Left forelimb (tissue), 1 donor: ENCODE results near the gene TEC.
"Not testable (repeated sequence)": the region's sequence is repeated elsewhere in the genome, so short reads cannot be mapped to it uniquely, and the experiment has no call there.

Experiments
- DNase-seq: peaks from one replicate; pipeline ENCODE4 v3.0.0-alpha.2; 2018; ENCODE audit warnings: low spot score

TEC gene

DNA sequence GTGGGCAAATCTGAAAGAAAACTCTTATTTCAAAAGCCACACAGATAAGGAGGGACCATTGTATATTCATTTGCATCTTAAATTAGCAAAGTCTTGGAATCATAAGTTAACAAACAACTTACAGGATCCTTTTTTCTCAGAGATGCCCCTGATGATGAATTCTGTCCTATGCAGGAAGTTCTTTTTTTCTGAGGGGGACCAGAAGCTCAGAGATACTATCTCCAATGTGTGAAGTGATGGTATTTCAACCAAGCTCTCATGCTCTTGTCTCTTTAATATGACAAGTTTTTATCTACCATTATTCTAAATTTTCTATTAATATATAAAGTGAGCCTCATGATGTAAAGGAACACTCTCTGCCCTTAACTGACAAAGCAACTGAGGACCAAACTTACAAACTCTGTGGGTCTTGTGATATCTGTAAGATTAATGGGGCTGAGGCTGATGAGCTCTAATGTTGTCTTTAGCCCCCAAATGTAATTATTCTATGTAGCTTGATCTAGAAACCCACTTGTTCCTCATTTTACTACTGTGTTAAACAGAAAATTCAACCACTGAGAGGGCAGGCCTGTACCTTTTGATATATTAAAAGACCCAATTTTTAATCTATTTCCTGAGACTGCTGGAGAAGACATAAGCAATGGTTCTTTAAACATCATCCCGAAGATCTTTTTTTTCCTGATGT lies 27.0 kb downstream of the TEC start:
- DNase-seq: no peak

DNA sequence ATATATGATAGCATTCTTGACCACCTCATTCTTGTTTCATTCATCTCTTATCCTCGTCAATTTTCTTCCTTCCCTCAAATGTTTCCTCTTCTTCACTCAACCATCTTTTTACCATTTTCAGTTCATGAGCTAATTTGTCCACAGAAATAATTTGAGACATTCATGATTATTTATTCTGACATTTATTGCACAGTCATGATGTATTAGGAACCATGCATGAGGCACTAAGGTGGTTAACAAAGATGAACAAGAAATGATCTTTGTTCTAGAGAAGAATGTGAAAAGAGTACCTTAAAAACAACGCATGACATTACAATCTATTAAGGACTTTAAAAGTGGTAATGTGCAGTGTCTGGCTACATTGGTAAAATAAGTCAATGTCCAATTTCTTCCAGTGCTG lies 27.9 kb downstream of the TEC start:
- no peak for DNase-seq

DNA sequence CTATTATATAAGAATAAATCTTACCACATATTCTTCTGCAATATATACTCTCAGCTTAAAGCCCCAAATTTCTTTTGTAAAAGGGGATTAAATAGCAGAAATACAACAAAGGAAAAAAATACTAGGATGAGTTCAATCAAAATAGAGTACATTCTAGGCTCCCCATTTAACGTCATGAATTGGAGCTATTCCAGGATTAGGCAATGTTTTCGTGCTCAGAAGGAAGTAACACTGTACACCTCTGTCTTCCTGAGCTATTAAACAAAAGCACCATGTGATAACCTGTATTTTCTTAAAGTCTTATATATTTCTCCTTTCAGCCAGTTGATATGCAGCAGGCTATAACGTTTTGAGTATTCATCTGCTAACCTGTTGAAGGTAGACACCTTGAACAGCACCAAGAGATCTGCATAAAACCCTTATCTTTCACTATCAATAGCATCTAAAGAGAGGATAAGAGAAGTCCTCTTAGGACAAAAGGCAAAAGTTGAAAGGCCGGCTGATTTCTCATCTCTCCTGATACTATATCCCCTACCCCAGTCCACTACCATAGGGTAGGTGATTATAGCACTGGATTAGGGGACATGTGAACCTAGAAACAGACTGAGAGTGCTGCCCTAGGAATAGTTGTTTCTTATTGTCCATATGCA lies 31.5 kb downstream of the TEC start:
- no peak for DNase-seq

DNA sequence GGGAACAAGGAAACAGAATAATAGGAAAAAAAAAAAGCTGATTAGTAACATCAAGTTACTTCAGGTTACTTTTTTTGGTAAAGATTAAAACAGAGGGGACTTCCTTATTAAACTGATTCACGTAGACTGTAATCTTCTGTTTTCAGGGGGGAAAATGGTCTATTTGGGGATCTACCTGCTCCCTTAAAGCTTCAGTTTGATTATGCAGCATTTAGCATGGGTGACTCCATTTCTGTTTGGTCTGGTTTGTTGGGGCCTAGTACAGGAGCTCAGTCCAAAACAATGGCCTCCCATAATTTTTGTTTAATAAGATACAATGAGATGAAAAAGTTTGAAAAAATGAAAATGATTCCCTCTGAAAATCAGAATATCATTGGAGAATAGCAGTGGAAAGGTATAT lies 34.6 kb downstream of the TEC start:
- DNase-seq: no peak

DNA sequence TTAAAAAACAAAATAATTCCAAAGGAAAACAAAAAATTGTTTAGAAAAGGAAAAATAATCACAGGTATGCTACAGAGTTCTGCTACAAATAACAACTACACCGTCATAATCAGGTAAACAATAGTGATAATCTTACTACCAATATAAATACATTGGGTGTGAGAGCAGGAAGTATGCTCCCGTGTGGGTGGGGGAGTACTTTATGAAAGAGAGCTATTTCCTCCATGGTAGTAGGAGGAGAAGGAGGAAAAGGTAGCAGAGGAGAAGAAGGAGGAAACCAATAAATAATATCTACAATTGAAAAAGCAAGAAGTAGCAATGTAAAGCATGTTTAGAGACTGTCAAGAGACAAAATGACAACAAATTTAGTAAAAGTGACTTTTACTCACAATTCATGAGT lies 35.1 kb downstream of the TEC start:
- DNase-seq: no peak

DNA sequence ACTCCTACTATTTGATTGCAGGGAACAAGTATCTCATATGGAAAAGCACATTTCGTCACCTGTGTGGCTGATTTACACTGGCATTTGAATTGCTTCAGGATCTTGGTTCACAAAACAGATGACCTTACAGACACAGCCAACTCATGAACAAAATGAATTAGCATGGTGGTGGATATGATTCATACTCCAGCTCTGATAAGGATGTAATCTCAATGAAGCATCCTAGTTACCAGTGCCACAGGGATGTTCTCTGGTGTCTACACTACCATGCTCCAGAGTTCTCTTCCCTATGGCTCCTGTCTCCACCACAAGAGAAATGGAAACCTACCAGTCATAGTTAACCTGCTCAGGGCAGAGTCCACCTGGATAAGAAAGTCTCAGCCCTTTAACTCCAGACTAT lies 40.7 kb downstream of the TEC start:
- no peak for DNase-seq

DNA sequence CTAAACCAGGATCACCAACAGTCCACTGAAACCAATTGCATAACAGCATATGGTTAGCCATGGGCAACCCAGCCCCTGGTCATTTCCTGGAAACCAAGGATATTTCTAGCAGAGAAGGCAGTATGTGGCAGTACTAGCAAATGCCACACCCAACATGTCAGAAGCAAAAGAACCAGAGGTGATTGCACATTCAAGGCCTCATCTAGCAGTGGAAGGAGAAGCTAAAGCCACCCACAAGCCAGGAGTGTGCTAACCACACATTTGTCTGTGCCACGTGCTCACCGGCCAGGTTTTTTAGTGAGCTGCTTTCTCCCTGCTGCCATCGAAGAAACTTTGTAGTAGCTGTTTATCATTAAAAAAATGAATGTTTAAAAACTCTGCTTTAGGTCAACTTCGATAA lies 42.0 kb downstream of the TEC start:
- DNase-seq: no peak

DNA sequence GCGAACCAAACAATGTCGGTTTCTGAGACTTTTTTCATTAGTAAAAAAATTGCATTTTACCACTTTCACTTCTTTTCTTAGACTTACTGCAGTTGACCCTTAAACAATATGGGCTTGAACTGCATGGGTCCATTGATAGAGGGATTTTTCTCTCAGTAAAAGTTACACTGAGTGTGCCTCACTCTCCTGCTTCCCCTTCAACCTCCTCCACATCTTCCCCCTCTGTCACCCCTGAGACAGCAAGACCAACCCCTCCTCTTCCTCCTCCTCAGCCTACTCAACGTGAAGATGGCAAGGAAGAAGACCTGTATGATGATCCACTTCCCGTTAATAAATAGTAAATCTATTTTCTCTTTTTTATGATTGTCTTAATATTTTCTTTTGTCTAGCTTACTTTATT lies 43.4 kb downstream of the TEC start:
- DNase-seq: no peak

DNA sequence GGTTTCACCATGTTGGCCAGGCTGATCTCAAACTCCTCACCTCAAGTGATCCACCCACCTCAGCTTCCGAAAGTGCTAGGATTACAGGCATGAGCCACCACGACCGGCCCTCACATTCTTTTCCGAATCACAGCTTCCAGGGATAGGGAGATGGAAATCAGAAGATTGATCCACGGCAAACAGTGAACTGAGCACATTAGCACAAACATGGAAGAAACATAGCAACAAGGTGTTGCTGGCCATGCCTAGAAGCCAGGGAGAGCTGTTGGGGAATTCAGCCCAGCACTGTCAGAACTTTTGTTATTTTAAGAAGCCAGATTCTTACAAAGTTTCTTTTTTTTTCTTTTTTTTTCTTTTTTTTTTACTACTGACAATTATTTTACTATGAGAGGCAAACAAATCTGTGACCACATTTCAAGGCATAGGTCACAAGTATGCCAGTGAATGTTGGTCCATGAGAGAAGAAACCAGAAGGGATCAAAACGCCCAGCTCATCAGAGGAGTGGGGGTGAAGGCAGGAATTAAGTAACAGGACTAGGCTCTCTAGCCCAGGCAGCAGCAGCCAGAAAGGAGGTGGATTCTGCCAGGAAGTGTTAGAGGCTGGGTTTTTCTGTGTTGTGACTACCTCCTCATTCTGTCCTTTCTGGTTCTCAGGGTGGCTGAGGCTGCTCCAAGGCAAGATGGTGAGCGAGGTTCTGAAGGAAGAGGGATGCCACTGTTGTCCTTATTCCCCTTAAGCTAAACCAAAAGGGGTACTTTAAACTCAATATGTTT lies 44.1 kb downstream of the TEC start:
- DNase-seq: no peak

DNA sequence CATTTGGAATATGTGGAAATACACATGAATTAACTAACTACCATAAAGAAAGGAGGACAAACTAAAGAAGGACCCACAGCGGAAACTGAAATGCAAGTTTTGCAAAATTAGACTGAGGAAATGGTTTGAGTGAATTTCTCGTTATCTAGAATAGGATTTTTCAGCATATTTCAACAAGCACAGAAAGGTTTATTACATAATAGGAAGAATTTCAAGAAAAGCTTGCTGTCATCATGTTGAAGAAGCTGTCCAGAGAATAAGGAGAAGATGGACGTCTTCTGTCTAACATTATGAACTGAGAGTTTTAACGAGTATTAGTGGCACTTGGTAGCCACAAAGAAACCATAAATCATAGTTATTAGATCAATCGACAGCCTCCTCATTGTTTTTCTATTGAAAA lies 45.0 kb downstream of the TEC start:
- no peak for DNase-seq

DNA sequence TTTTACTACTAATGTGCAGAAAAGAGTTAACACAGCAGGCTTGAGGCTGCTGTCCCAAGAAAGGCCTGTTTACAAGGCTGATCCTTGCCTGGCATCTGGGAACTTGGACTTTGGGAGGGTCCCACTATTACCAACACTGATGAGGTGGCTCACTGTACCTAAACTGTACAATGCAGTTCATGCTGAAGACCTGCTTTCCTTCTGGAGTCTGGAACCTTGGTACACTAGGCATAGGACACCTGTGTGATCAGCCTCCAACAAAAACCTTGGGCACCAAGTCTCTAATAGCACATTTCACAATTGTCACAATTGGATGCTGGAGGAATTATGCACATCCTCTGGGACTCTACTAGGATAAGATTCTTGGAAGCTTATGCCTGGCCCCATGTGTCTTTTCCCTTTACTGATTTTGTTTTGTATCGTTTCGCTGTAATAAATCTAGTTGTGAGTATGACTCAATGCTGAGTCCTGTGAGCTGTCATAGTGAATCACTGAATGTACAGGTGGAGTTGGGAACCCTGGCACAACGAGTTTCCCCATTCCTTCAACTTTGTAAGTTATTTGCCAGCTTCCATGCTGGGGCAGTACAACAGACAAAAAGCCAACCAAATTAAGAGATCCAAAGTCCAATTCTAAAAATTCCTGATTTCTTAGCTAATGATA lies 45.9 kb downstream of the TEC start:
- no peak for DNase-seq

DNA sequence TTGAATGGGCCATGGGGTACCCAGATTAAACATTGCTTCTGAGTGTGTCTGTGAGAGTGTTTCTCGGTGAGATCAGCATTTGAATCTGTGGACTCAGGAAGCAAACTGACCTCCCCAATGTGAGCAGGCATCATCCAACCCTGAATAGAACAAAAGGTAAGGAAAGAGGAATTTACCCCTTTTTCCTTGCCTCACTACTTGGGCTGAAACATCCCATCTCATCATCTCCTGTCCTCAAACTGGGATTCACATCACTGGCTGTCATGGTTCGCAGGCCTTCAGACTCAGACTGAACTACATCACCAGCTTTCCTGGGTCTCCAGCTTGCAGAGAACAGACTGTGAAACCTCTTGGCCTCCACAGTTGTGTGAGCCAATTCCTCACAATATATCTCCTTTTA lies 47.1 kb downstream of the TEC start:
- no peak for DNase-seq

DNA sequence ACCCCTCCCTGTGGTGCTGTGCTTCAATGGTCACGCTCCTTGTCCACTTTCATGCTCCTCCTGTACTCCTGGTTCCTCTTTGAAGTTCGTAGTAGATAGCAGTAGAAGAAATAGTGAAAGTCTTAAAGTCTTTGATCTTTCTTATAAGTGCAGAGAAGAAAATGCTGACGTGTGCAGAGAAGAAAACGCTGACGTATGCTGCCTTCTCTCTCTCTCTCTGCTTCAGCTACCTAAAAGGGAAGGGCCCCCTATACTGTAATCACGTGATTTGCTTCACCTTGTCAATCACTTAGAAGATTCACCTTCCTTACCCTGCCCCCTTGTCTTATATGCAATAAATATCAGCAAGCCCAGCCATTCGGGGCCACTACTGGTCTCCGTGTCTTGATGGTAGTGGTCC lies 50.2 kb downstream of the TEC start:
- not testable (repeated sequence) for DNase-seq

DNA sequence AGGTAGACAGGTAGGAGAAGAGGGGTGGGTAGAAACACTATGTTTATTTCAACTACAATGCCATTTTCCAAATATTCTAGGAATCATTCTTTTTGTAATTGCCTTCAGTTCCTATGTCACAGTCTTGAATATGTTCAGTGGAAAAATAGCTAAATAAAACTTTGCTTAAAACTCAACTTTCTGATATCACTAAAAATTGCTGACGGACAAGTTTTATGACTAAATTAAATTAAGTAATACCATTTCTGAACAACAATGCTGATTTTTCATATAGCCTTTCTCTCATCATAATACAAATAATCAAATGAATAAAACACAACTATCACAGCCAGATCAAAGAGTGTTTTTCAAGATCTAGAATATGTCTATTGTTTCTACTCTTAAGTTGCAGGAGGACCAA lies 53.1 kb downstream of the TEC start:
- no peak for DNase-seq

DNA sequence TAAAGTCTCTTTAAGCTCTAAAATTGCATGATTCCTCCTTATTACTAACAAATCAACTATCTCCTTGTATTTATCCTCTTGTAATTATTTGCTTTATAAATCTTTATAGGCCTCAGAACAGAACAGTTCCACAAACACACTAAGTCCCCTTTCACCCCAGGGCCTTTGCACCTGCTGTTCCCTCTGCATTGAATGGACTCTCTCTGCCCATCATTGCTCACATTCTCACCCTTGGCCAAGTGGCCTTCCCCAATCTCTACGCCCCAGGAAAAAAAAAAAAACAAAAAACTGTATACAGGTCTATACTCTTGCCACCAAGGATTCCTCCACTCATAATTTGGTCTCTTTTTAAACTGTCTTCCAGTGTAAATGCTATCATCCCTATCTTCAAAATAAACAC lies 53.7 kb downstream of the TEC start:
- DNase-seq: no peak

DNA sequence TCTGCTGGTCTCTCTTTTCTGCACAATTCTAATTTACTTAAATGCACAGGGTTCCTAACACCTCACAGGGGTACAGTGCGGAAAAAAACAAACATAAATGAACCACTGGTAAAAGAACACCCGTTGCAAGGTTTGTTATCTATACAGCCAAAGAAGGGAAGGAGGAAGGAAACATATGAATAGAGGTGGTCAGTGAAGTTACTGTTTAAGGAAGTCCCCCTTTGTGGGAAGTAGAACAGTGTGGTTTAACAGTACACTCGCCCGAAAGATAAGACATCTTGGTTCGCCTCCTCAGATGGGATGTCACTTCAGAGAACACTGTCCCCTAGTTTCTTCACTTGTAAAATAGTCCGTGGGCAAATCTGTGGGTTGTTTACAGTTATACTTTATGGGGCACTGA lies 57.5 kb downstream of the TEC start:
- DNase-seq: no peak

DNA sequence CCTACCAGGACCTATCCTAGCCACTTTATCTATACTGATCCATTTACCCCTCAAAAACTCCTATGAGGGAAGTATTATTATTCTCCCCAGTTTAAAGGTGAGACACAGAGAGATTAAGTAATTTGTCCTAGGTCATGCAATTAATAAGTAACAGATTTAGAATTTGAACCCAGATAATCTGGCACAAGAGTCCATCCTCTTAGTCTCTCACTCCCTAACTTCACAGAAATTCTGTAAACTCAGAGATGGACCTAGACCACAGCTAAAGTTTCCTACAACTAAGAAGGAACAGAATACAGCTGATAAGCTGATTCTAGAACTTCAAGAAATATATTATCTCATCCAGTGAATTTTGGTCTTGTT lies 58.7 kb downstream of the TEC start:
- no peak for DNase-seq

DNA sequence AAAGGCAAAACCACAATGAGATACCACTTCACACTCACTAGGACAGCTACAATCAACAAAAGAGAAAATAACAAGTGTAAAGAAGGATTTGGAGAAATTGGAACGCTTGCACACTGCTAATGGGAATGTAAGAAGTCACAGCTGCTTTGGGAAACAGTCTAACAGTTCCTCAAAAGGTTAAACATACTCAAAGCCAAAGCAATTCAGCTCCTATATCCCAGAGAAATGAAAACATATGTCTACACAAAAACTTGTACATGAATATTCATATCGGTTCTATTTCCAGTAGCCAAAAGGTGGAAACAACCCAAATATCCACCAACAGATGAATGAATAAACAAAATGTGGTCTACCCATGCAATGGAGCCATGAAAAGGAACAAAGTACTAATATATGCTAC lies 64.0 kb downstream of the TEC start:
- no peak for DNase-seq

DNA sequence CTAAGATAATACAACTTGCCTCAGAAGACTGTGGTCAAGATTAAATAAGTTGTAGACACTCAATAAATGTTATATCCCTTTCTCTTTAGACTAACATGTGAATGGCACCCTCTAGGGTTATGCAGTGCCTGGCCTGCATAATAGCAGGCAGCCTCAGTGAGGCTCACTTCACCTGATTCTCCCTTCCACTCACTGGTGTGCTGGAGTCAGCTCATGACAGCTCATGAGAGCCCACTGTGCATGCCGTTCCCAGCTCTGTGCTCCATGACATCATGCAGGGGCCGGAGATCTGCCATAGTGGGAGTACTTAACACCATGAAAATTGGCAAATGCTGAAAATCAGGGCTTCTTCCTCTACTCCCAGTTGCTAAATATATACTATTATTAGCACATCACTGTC lies 64.5 kb downstream of the TEC start:
- DNase-seq: no peak

DNA sequence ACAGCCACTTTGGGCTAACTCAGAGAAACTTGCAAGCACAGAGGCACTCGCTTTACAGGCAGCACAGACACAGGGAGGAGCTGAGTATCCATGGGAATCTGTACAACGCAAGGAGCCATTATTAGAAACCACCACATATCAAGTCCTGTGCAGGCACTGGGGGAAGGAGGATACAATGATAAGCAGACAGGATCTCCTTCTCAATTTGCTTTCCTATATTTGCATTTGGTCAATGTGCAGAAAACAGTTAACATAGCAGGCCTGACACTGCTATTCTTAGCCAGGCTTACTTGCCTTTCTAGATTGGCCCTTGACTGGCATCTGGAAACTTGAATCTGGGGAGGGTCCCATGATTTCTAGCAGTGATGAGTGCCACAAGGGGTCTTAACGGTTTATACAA lies 65.8 kb downstream of the TEC start:
- no peak for DNase-seq

DNA sequence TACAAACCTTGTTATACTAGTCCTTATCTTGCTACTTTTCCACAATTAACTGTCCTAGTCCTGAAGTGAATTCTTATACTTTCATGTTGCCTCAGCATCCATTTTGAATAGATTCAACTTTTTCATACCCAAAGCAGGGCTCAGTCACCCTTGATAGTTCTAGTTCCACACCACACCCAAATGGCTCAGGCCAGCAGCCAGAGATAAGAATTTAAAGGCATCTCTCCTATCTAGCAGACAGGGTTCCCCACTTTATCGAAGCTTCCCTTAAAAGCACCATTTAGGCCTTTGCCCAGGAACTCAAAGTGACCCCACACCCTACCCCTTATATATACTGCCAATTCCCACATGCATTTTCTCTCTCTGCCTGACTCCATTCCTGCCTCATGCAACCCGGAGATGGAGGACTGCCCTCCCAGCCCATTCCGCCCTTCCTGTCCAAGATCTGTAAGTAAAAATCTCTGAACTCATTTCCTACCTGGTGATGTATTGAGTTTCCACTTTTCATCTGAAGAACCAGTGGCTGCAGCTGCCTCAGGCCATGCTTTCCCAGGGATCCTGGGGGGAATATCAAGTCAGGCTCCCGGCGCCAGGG lies 71.9 kb downstream of the TEC start:
- no peak for DNase-seq

DNA sequence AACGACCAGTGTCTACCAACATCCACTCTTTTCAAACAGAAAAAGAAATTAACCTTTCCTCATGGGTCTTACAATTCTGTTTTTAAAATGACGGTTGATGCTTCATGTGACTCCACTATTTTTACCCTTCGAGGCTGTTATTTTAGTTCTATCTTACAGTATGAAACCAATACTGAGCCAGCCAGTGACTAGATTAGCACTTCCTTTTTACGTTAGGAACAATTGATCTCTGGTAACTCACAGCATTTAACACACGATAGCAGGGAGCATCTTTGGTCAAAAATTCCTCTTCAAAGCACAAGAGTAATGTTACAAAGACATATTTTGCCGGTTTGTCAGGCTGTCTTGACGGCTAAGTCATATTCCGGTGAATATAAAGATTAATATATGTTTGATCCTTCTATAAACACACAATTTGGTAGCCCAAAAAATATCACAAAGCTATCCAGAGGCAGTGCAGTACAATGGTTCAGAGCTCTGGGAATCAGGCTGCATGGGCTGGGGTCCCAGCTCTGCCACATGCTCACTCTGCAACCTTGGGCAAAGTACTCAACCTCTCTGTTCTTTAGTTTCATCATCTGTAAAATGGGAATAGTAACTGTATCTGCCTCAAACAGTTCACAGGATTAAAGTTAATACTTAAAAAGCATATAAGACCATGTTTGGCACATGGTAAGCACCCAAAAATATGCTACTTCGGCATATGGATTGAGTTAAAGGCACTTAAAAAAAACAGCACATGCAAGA lies 72.7 kb downstream of the TEC start:
- no peak for DNase-seq
